Retinal pigment epithelial cell (primary cell): ENCODE data around the gene DCAF7.

Source experiments
- DNase-seq: peaks from one replicate; pipeline ENCODE4 v3.0.0-alpha.2; 2010; ENCODE audit warnings: low read depth
- H3K4me3 ChIP-seq: 2 replicates; pipeline ENCODE4 v1.5.1; 2011; ENCODE audit warnings: mild to moderate bottlenecking, low read length, control low read depth, moderate library complexity
- TF ChIP-seq, protein P1 (sequence below): conservative IDR thresholded peaks from 2 replicates; pipeline ENCODE4 v1.5.1; 2011; ENCODE audit warnings: low read depth, low read length, control low read depth, inconsistent platforms

DCAF7 gene, protein sequence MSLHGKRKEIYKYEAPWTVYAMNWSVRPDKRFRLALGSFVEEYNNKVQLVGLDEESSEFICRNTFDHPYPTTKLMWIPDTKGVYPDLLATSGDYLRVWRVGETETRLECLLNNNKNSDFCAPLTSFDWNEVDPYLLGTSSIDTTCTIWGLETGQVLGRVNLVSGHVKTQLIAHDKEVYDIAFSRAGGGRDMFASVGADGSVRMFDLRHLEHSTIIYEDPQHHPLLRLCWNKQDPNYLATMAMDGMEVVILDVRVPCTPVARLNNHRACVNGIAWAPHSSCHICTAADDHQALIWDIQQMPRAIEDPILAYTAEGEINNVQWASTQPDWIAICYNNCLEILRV

DNA sequence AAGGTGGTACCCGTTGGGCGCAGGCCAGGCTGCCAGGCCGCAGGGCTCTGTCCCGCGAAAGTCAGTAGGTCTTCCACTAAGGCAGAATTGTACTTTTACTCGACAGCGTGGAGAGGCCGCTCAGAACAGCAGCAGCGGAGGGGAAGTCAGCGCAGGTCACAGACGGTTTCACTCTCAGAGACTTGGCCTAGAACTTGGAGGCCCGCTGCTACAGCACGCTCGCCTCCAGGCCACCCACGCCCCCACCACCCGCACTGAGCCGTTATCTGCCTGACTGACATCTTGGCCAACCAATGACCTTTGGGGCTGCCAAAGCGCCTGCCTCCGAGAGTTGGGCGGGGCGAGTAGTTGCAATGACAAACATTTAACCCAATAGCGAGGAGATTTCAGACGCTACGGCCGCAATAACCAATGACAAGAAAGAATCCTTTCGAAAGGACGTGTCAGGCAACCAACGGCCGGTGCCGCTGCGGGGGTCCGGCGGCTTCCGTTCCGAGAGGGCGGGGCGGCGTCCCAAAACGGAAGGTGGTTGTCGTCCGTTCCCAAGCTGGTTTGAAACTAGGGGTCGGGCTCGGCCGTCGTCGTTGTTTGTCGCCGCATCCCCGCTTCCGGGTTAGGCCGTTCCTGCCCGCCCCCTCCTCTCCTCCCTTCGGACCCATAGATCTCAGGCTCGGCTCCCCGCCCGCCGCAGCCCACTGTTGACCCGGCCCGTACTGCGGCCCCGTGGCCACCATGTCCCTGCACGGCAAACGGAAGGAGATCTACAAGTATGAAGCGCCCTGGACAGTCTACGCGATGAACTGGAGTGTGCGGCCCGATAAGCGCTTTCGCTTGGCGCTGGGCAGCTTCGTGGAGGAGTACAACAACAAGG, at the start of gene DCAF7:
Gene DCAF7 (plus strand): TSS at position 532 of the 871 bp plus-strand sequence. CDS start 201 bp downstream, at position 733.
- H3K4me3 ChIP-seq, result peak within 1 kb of the TSS; percentile 95
- TF ChIP-seq, protein P1, sequence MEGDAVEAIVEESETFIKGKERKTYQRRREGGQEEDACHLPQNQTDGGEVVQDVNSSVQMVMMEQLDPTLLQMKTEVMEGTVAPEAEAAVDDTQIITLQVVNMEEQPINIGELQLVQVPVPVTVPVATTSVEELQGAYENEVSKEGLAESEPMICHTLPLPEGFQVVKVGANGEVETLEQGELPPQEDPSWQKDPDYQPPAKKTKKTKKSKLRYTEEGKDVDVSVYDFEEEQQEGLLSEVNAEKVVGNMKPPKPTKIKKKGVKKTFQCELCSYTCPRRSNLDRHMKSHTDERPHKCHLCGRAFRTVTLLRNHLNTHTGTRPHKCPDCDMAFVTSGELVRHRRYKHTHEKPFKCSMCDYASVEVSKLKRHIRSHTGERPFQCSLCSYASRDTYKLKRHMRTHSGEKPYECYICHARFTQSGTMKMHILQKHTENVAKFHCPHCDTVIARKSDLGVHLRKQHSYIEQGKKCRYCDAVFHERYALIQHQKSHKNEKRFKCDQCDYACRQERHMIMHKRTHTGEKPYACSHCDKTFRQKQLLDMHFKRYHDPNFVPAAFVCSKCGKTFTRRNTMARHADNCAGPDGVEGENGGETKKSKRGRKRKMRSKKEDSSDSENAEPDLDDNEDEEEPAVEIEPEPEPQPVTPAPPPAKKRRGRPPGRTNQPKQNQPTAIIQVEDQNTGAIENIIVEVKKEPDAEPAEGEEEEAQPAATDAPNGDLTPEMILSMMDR, result no peak
- peak; percentile 99 for DNase-seq

DNA sequence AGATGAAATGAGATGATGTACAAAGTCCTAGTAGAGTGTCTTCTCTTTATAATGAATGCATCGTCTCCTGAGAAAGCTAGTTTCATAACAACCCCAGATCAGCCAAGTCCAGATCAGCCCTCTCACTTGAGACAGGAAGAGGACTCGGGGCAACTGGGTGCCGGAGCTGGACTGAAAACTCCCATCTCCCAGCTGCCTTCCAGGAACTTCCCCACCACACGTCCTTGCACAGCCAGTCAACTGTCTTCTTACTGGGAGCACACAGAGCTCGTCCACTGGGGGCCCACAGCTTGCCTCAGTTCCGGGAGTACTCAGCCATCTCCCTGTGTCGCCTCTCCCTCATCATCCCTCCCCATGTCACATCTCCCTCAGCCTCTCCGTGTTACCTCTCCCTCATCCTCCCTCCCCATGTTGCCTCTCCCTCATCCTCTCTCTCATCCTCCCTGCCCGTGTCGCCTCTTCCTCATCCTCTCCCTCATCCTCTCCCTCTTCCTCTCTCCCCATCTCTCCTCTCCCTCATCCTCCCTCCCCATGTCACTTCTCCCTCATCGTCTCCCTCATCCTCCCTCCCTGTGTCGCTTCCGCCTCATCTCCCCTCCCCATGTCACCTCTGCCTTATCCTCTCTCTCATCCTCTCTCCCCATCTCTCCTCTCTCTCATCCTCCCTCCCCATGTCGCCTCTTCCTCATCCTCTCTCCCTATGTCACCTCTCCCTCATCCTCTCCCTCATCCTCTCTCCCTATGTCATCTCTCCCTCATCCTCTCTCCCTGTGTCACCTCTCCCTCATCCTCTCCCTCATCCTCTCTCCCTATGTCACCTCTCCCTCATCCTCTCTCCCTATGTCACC, 49.5 kb upstream of the DCAF7 start:
- TF ChIP-seq, protein P1, result no peak
- DNase-seq, result no peak
- H3K4me3 ChIP-seq, result no peak overlapping the region

DNA sequence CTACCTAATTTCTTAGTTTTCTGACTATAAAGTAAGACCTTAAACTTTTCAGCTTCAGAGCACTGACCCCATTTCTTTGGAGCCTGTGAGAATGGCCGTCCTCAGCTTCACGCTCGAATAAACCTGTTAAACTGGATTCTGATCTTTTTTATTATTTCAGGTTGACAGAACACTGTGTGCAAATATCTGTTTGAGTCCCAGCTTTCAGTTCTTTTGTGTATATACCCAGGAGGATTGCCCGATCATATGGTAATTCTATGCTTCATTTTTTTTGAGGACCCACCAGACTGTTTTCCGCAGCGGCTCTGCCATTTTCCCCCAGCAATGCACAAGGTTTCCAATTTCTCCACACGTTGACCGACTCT, 47.0 kb upstream of the DCAF7 start:
- TF ChIP-seq, protein P1, result no peak
- no peak for DNase-seq
- H3K4me3 ChIP-seq, result no peak overlapping the region

DNA sequence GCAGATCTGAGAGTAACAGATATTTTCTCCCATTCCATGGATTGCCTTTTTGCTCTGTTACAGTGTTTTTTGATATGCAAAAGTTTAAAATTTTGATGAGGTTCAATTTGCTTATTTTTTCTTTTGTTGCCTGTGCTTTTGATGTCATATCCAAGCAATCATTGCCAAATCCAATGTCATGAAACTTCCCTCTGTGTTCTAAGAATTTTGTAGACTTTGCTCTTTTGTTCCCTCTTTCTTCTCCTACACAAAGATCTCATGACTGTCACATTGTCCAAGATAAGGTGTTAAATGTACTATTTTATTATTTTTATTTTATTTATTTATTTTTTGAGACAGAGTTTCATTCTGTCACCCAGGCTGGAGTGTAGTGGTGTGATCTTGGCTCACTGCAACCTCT, 46.0 kb upstream of the DCAF7 start:
- DNase-seq, result no peak
- H3K4me3 ChIP-seq, result no peak overlapping the region

DNA sequence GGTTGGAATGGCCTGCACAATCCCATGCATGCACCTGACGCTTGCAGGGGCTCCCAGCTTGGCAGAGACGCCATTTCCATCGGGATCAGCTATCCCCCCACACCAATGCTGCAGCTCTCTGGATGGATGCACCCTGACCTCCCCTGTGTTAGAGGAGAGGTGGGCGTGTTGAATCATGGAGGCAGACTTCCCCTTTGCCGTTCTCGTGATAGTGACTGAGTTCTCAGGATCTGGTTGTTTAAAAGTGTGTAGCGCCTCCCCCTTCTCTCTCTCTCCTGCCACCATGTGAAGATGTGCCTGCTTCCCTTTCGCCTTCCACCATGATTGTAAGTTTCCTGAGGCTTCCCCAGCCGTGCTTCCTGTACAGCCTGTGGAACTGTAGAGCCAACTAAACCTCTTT, 44.9 kb upstream of the DCAF7 start:
- H3K4me3 ChIP-seq, result no peak overlapping the region
- TF ChIP-seq, protein P1, result no peak
- no peak for DNase-seq

More for the DNA sequence above, 46.0 kb upstream of the DCAF7 start:
- TF ChIP-seq, protein P1, result no peak

DNA sequence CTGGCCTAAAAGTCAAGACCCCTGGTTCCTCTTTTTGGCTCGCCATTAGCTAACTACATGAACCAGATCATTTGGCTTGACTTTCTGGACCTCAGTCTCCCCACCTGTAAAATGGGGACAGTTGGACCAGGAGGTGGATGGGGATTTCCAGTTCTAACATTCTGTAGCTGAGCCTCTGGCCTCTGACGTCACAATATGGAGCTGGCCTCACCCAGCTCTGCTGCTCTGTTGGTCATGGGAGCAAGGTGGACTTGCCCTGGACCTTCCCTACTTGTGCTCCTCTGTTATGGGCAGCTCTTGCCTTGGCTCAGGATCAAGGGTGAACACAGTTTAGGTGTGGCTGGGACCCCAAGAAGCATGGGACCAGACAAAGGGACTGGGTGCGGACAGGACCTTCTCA, 43.6 kb upstream of the DCAF7 start:
- TF ChIP-seq, protein P1, result no peak
- no peak for DNase-seq
- H3K4me3 ChIP-seq, result no peak overlapping the region
